Heart right ventricle (tissue), 16 donors: ENCODE data around the gene FARP1. TPM values are rescaled to one million over a fixed set of nuclear protein-coding genes. Genes with fewer than 3 reads are reported as not detected.

Experiments used
- ATAC-seq, 8 donors: fragments of 200-7000 bp; cut with Tn5 transposase; one replicate each; pipeline ENCODE4 v1.9.1; 2020; ENCODE audit warnings: mild to moderate bottlenecking in 8 of 8, moderate library complexity in 8 of 8, moderate number of reproducible peaks in 1 of 8
- DNase-seq, 2 donors: peaks; one replicate each; pipeline ENCODE4 v3.0.0-alpha.2; 2020
- H3K27ac ChIP-seq, 10 donors: fragments of 200-600 bp; sonication (generic) in 2 of 10; one replicate each; pipeline versions ENCODE4 v1.5.0 to v1.8.0; 2020 to 2022; ENCODE audit warnings: mild to moderate bottlenecking in 3 of 10
- H3K27me3 ChIP-seq, 7 donors: fragments of 200-600 bp; one replicate each; pipeline ENCODE4 v1.8.0; 2021 to 2022; ENCODE audit warnings: mild to moderate bottlenecking in 2 of 7
- H3K36me3 ChIP-seq, 9 donors: fragments of 200-600 bp; sonication (generic) in 1 of 9; one replicate each; pipeline versions ENCODE4 v1.5.0 to v1.8.0; 2020 to 2022; ENCODE audit warnings: mild to moderate bottlenecking in 2 of 9
- H3K4me1 ChIP-seq, 9 donors: fragments of 200-600 bp; sonication (generic) in 1 of 9; one replicate each; pipeline versions ENCODE4 v1.5.0 to v1.8.0; 2020 to 2022; ENCODE audit warnings: mild to moderate bottlenecking in 4 of 9
- H3K4me3 ChIP-seq, 10 donors: fragments of 200-600 bp; sonication (generic) in 2 of 10; one replicate each; pipeline versions ENCODE4 v1.5.0 to v1.8.0; 2020 to 2022; ENCODE audit warnings: mild to moderate bottlenecking in 7 of 10, moderate library complexity in 2 of 10
- H3K9me3 ChIP-seq, 11 donors: fragments of 200-600 bp in 10 of 11; sonication (generic) in 2 of 11; one replicate each; pipeline versions ENCODE4 v1.5.0 to v1.8.0; 2013 to 2022; ENCODE audit warnings: mild to moderate bottlenecking in 2 of 11, control low read depth in 1 of 11, moderate library complexity in 1 of 11
- WGBS, 2 donors: extraction: QIAGEN DNeasy Blood & Tissue Kit; methylation state at CpG; one replicate each; pipeline ENCODE4 v1.1.7; 2013; ENCODE audit warnings: inconsistent platforms in 1 of 2; 5-methylcytosine and 5-hydroxymethylcytosine counted together
- intact Hi-C, 10 donors: fragments of 100-400 bp; cut with DNase I; formaldehyde crosslinking; loops; one replicate each; pipeline versions ENCODE4 v1.11.1 to v1.14.2; 2022
- polyA plus RNA-seq, 2 donors: library from polyadenylated mRNA; stranded (reverse); fragments of 200-250 nt; gene quantifications; one replicate each; pipeline ENCODE4 v1.2.3, GENCODE V29; 2013
- total RNA-seq, 10 donors: library from RNA; stranded (reverse); fragmentation: NEBNext Ultra II Directional in 3 of 10; extraction: Animal tissue kit (Norgen Biotek cat#: 25700) in 3 of 10; gene quantifications; one replicate each; pipeline versions ENCODE4 v1.2.1 to v1.2.4, GENCODE V29; 2021 to 2023
- TF ChIP-seq, protein P1 (sequence below), 9 donors: fragments of 200-600 bp; sonication (generic) in 2 of 9; IDR thresholded peaks; one replicate each; pipeline versions ENCODE4 v1.5.0 to v1.8.0; 2021 to 2022; ENCODE audit warnings: antibody characterized with exemption in 9 of 9, mild to moderate bottlenecking in 5 of 9, moderate library complexity in 1 of 9
- donor health status: Arrhythmogenic right ventricular cardiomyopathy.
- donor health status: ischemic (EF 13 %, LVEDD 7.1; RV severe dilation, severe dysfunction).
- donor health status: healthy with polysubstance abuse.
- donor health status: DM: no; HTN: yes; CAD: no.
- donor health status: DM: no; HTN: no; CAD: no.
- donor health status: ischemic (EF 25% LVEDD 6.9; RV normal size, moderate dysfunction).
- donor health status: ischemic (EF 25% LVEDD 5.7; RV mildly dilated, moderate dysfunction).
- donor health status: healthy.
- donor health status: DM: yes; HTN: yes; CAD: no.
- donor health status: Ischemic cardiomyopathy.
- donor health status: ischemic (EF 35%, LVEDD 5.7; RV mildly dilated, moderate dysfunction).
- donor health status: nonischemic (EF 11% LVEDD 7.7; RV severe dilation, severe dysfunction).
- donor health status: DM: yes; HTN: yes; CAD: no.
- donor health status: PGD.
- donor health status: ischemic (EF 29% LVEDD 5.4; RV normal size, mild dysfunction).
- donor health status: nonischemic (EF 23%, LVEDD 6.1; RV moderate dilation, normal function).

FARP1 gene
- total and polyA plus RNA-seq, 12 donors, result 6.9 to 72.9 (median 17.1) TPM

DNA sequence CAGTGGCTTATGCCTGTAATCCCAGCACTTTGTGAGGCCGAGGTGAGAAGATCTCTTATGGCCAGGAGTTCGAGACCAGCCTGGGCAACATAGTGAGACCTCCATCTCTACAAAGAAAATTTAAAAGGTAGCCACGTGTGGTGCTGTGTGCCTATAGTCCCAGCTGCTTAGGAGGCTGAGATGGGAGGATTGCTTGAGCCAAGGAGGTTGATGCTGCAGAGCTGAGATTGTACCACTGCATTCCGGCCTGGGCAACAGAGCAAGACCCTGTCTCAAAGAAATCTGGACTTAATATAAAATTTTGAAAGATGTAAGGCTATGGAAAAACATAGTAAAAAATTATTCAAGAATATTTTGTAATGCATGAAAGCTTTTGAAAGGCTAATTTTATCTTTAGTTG, 99.5 kb downstream of the FARP1 start:
- no peak overlapping the region for H3K4me3 ChIP-seq
- no peak overlapping the region for H3K27ac ChIP-seq
- H3K9me3 ChIP-seq, result no peaks in the 10 kb centered on the region
- intact Hi-C loops, result no loop called here
- ATAC-seq, result no peak
- H3K4me1 ChIP-seq, result no peaks in the 10 kb centered on the region
- TF ChIP-seq, protein P1, sequence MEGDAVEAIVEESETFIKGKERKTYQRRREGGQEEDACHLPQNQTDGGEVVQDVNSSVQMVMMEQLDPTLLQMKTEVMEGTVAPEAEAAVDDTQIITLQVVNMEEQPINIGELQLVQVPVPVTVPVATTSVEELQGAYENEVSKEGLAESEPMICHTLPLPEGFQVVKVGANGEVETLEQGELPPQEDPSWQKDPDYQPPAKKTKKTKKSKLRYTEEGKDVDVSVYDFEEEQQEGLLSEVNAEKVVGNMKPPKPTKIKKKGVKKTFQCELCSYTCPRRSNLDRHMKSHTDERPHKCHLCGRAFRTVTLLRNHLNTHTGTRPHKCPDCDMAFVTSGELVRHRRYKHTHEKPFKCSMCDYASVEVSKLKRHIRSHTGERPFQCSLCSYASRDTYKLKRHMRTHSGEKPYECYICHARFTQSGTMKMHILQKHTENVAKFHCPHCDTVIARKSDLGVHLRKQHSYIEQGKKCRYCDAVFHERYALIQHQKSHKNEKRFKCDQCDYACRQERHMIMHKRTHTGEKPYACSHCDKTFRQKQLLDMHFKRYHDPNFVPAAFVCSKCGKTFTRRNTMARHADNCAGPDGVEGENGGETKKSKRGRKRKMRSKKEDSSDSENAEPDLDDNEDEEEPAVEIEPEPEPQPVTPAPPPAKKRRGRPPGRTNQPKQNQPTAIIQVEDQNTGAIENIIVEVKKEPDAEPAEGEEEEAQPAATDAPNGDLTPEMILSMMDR (IDR thresholded peaks at IDR 0.05), result no peak
- H3K36me3 ChIP-seq, result no peaks in the 10 kb centered on the region
- no peaks in the 10 kb centered on the region for H3K27me3 ChIP-seq
- no peak for DNase-seq
- WGBS, 2 donors, result 92 to 93% methylated on average over 4 of the region's 4 CpGs

DNA sequence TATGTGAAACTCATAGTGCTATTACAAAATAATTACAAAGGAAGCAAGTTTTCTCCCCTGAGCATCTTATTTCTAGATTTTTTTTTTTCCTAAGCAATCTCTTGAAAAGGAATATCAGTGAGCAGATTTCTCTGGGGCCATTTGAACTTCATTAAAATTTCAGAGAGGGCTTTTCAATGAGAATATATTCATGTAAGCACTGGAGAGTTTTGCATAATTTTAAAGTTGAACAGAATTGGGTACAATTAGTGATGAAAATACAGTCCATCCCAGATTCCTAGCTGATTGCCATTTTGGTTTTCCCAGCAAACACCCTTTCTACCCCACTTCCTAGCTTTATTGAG, 101.0 kb downstream of the FARP1 start:
- no peak overlapping the region for H3K4me3 ChIP-seq
- ATAC-seq (no peak), DNase-seq (no peak)
- H3K36me3 ChIP-seq, result no peaks in the 10 kb centered on the region
- H3K27ac ChIP-seq, result no peak overlapping the region
- no peaks in the 10 kb centered on the region for H3K9me3 ChIP-seq
- TF ChIP-seq, protein P1 (IDR thresholded peaks at IDR 0.05), result no peak
- no peaks in the 10 kb centered on the region for H3K4me1 ChIP-seq
- H3K27me3 ChIP-seq, result no peaks in the 10 kb centered on the region
- intact Hi-C loops, result no loop called here

DNA sequence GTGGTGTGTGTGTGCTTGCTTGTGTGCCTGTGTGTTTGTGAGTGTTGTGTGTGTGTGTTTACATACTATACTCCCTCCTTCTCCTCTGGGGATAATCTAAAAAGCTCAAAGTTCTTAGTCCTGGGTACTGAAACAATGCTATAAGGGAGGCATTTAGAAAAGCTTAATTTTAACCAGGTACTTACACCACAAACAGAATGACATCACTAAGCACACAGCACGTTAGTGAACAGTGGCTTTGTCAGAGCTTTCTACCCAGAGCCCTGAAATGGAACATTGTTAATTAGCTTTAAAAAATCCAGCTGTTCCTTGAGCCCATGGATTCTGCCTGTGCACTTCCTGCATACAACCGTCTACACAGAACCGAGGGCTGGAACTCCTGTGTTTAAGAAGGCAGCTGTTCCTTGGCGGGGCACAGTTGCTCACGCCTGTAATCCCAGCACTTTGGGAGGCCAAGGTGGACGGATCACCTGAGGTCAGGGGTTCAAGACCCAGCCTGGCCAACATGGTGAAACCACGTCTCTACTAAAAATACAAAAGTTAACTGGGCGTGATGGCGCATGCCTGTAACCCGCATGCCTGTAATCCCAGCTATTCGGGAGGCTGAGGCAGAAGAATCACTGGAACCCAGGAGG, 103.8 kb downstream of the FARP1 start:
- TF ChIP-seq, protein P1 (IDR thresholded peaks at IDR 0.05), result no peak
- Histone ChIP-seq H3K27me3 (no peaks in the 10 kb centered on the region), H3K9me3 (no peaks in the 10 kb centered on the region), H3K27ac (no peak overlapping the region), H3K4me3 (no peak overlapping the region), H3K4me1 (no peaks in the 10 kb centered on the region), H3K36me3 (no peaks in the 10 kb centered on the region)
- ATAC-seq (no peak), DNase-seq (no peak)
- intact Hi-C loops, result no loop called here
- 76 to 78% methylated on average over 11 of the region's 11 CpGs for WGBS, 2 donors

DNA sequence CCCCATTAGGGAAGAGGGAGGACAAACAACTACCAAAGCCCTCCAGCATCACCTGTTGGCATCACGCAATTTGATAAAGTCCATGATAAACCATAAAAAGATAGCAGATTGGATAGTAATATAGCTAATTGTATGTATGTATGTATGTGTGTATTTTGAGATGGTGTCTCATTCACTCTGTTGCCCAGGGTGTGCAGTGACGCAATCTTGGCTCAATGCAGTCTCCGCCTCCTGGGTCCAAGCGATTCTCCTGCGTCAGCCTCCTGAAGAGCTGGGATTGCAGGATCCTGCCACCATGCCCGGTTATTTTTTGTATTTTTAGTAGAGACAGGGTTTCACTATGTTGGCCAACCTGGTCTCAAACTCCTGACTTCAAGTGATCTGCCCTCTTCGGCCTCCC, 108.8 kb downstream of the FARP1 start:
- H3K4me1 ChIP-seq, result peaks cover 0 to 22% (median 6%) of the 10 kb centered on the region in 9 donors
- 96 to 97% methylated on average over 7 of the region's 7 CpGs for WGBS, 2 donors
- H3K4me3 ChIP-seq, result no peak overlapping the region
- H3K9me3 ChIP-seq, result no peaks in the 10 kb centered on the region
- TF ChIP-seq, protein P1 (IDR thresholded peaks at IDR 0.05), result no peak
- H3K27ac ChIP-seq, result no peak overlapping the region
- intact Hi-C loops, result no loop called here
- no peaks in the 10 kb centered on the region for H3K27me3 ChIP-seq
- no peaks in the 10 kb centered on the region for H3K36me3 ChIP-seq
- DNase-seq (no peak), ATAC-seq (no peak)
